Caco-2 (cell line): ENCODE data around the gene AZU1. TPM values are rescaled to one million over a fixed set of nuclear protein-coding genes. Genes with fewer than 3 reads are reported as not detected.

Source experiments
- BruUV-seq: library from RNA; stranded (reverse); fragments of 400-500 nt; replicated peaks from 2 replicates; lab custom pipeline; 2021; lab: Mats Ljungman, UMichigan
- CTCF ChIA-PET: fragments of 300-600 bp; sonication (Branson Sonifier 250); formaldehyde crosslinking; loops from one replicate; lab custom pipeline; 2022; ENCODE audit warnings: antibody characterized with exemption; lab: Charles Lee
- POLR2A ChIA-PET: fragments of 300-600 bp; sonication (Branson Sonifier 250); formaldehyde crosslinking; loops from one replicate; lab custom pipeline; 2022; ENCODE audit warnings: antibody characterized with exemption; lab: Charles Lee
- DNase-seq, 2 experiments: peaks; one replicate each; pipeline versions ENCODE4 v3.0.0 to v3.0.0-alpha.2; 2020 to 2022
- H3K27me3 ChIP-seq: replicated peaks from 2 replicates; pipeline ENCODE4 v1.6.0; 2011; ENCODE audit warnings: low read length; ENCODE audit not compliant: control insufficient read depth, insufficient read depth
- H3K36me3 ChIP-seq: 2 replicates; pipeline ENCODE4 v1.5.1; 2011; ENCODE audit warnings: low read length; ENCODE audit not compliant: control insufficient read depth, insufficient read depth
- H3K4me1 ChIP-seq: fragments of 250-450 bp; sonication (Bioruptor Pico); 2 replicates; pipeline ENCODE4 v1.5.1; 2020; ENCODE audit warnings: mild to moderate bottlenecking
- H3K4me3 ChIP-seq: 2 replicates; pipeline ENCODE4 v1.5.1; 2011; ENCODE audit warnings: low read depth, mild to moderate bottlenecking, control low read depth, low read length
- H3K9me3 ChIP-seq: fragments of 250-450 bp; sonication (Bioruptor Pico); 2 replicates; pipeline ENCODE4 v1.5.1; 2020; ENCODE audit warnings: mild to moderate bottlenecking, moderate library complexity
- H3K27ac Mint-ChIP-seq: one replicate; pipeline ENCODE4 v1.8.0; 2022; ENCODE audit warnings: mixed read lengths; ENCODE audit not compliant: unreplicated experiment
- H3K27me3 Mint-ChIP-seq: one replicate; pipeline ENCODE4 v1.8.0; 2022; ENCODE audit warnings: mixed read lengths; ENCODE audit not compliant: insufficient read depth, unreplicated experiment
- H3K36me3 Mint-ChIP-seq: one replicate; pipeline ENCODE4 v1.8.0; 2022; ENCODE audit warnings: mild to moderate bottlenecking, mixed read lengths; ENCODE audit not compliant: insufficient read depth, unreplicated experiment
- H3K4me1 Mint-ChIP-seq: one replicate; pipeline ENCODE4 v1.8.0; 2022; ENCODE audit warnings: low read depth, mixed read lengths; ENCODE audit not compliant: unreplicated experiment
- H3K4me3 Mint-ChIP-seq: one replicate; pipeline ENCODE4 v1.8.0; 2022; ENCODE audit warnings: mild to moderate bottlenecking, moderate library complexity, mixed read lengths; ENCODE audit not compliant: unreplicated experiment
- H3K9me3 Mint-ChIP-seq: one replicate; pipeline ENCODE4 v1.8.0; 2022; ENCODE audit warnings: mixed read lengths; ENCODE audit not compliant: unreplicated experiment
- intact Hi-C: fragments of 100-400 bp; cut with micrococcal nuclease; formaldehyde crosslinking; loops from one replicate; pipeline ENCODE4 v1.10.0; 2022; ENCODE audit not compliant: unreplicated experiment
- total RNA-seq: library from RNA; stranded (reverse); gene quantifications from 2 replicates; pipeline ENCODE4 v1.2.3, GENCODE V29; 2022
- TF ChIP-seq, protein P1 (sequence below), 2 experiments: fragments of 200-600 bp in 1 of 2; IDR thresholded peaks; 1 replicate in 1 of 2; 2 replicates in 1 of 2; pipeline versions ENCODE4 v1.5.1 to v1.8.0; 2011 to 2022; ENCODE audit warnings: antibody characterized with exemption in 1 of 2, control low read depth in 1 of 2, inconsistent platforms in 1 of 2, low read depth in 1 of 2, low read length in 1 of 2, mild to moderate bottlenecking in 1 of 2, moderate library complexity in 1 of 2; ENCODE audit not compliant: insufficient read depth in 1 of 2, severe bottlenecking in 1 of 2, unreplicated experiment in 1 of 2

Gene AZU1
- total RNA-seq, 1 experiment from 2014 or later: not detected

GRCh38 chr19:805166-805551 is 22.5 kb upstream of the AZU1 start:
- DNase-seq: no peak
- no peak overlapping the region for H3K4me3 Mint-ChIP-seq
- intact Hi-C loops: no loop called here
- ChIA-PET POLR2A (no interaction called here), CTCF (no interaction called here)
- H3K4me1 ChIP-seq: peaks cover 18% of the 10 kb centered on the region
- peaks cover 18% of the 10 kb centered on the region for H3K36me3 ChIP-seq
- no peaks in the 10 kb centered on the region for H3K27me3 ChIP-seq
- H3K4me3 ChIP-seq: no peak overlapping the region
- BruUV-seq: no TSS peak
- peaks cover 97% of the 10 kb centered on the region for H3K36me3 Mint-ChIP-seq
- H3K27ac Mint-ChIP-seq: no peak overlapping the region
- TF ChIP-seq, protein P1, sequence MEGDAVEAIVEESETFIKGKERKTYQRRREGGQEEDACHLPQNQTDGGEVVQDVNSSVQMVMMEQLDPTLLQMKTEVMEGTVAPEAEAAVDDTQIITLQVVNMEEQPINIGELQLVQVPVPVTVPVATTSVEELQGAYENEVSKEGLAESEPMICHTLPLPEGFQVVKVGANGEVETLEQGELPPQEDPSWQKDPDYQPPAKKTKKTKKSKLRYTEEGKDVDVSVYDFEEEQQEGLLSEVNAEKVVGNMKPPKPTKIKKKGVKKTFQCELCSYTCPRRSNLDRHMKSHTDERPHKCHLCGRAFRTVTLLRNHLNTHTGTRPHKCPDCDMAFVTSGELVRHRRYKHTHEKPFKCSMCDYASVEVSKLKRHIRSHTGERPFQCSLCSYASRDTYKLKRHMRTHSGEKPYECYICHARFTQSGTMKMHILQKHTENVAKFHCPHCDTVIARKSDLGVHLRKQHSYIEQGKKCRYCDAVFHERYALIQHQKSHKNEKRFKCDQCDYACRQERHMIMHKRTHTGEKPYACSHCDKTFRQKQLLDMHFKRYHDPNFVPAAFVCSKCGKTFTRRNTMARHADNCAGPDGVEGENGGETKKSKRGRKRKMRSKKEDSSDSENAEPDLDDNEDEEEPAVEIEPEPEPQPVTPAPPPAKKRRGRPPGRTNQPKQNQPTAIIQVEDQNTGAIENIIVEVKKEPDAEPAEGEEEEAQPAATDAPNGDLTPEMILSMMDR (IDR thresholded peaks at IDR 0.05; ENCODE audit: insufficient read depth in 1 of 2, low read depth in 1 of 2, low read length in 1 of 2, severe bottlenecking in 1 of 2, unreplicated experiment in 1 of 2): no peak
- H3K9me3 ChIP-seq: no peaks in the 10 kb centered on the region
- H3K9me3 Mint-ChIP-seq: no peaks in the 10 kb centered on the region
- peaks cover 7% of the 10 kb centered on the region for H3K4me1 Mint-ChIP-seq
- H3K27me3 Mint-ChIP-seq: no peaks in the 10 kb centered on the region

- Mint-ChIP-seq H3K36me3 (peaks cover 97% of the 10 kb centered on the region), H3K4me1 (no peaks in the 10 kb centered on the region), H3K4me3 (no peak overlapping the region), H3K9me3 (no peaks in the 10 kb centered on the region), H3K27ac (no peak overlapping the region), H3K27me3 (no peaks in the 10 kb centered on the region)
- H3K9me3 ChIP-seq: no peaks in the 10 kb centered on the region
- BruUV-seq: no TSS peak
- H3K4me1 ChIP-seq: peaks cover 11% of the 10 kb centered on the region; the same call in 1 of the 2 replicates
- intact Hi-C loops: no loop called here
- no peaks in the 10 kb centered on the region for H3K27me3 ChIP-seq
- CTCF ChIA-PET: no interaction called here
- no peak overlapping the region for H3K4me3 ChIP-seq
- DNase-seq: no peak
- POLR2A ChIA-PET: no interaction called here
- TF ChIP-seq, protein P1 (IDR thresholded peaks at IDR 0.05; ENCODE audit: insufficient read depth in 1 of 2, low read depth in 1 of 2, low read length in 1 of 2, severe bottlenecking in 1 of 2, unreplicated experiment in 1 of 2): no peak
- H3K36me3 ChIP-seq: peaks cover 18% of the 10 kb centered on the region
These were observed 21.8 kb upstream of the AZU1 start for GRCh38 chr19:805600-806550.

GRCh38 chr19:806815-807421 is 20.7 kb upstream of the AZU1 start:
- Histone ChIP-seq H3K27me3 (no peaks in the 10 kb centered on the region), H3K9me3 (no peaks in the 10 kb centered on the region), H3K4me3 (no peak overlapping the region), H3K36me3 (peaks cover 12% of the 10 kb centered on the region), H3K4me1 (peaks cover under 1% of the 10 kb centered on the region; the same call in 1 of the 2 replicates)
- Mint-ChIP-seq H3K36me3 (peaks cover 97% of the 10 kb centered on the region), H3K9me3 (no peaks in the 10 kb centered on the region), H3K4me3 (no peak overlapping the region), H3K4me1 (no peaks in the 10 kb centered on the region), H3K27me3 (no peaks in the 10 kb centered on the region), H3K27ac (no peak overlapping the region)
- no TSS peak for BruUV-seq
- POLR2A ChIA-PET: interaction anchor here (0.5 kb wide), 1 partner anchor 22 kb away, joined by 3 read pairs; no protein-coding TSS in a partner anchor
- no peak for DNase-seq
- CTCF ChIA-PET: no interaction called here
- TF ChIP-seq, protein P1 (IDR thresholded peaks at IDR 0.05; ENCODE audit: insufficient read depth in 1 of 2, low read depth in 1 of 2, low read length in 1 of 2, severe bottlenecking in 1 of 2, unreplicated experiment in 1 of 2): no peak
- intact Hi-C loops: no loop called here
